ENCODE results near the gene TMEM158.

The TMEM158 gene

DNA sequence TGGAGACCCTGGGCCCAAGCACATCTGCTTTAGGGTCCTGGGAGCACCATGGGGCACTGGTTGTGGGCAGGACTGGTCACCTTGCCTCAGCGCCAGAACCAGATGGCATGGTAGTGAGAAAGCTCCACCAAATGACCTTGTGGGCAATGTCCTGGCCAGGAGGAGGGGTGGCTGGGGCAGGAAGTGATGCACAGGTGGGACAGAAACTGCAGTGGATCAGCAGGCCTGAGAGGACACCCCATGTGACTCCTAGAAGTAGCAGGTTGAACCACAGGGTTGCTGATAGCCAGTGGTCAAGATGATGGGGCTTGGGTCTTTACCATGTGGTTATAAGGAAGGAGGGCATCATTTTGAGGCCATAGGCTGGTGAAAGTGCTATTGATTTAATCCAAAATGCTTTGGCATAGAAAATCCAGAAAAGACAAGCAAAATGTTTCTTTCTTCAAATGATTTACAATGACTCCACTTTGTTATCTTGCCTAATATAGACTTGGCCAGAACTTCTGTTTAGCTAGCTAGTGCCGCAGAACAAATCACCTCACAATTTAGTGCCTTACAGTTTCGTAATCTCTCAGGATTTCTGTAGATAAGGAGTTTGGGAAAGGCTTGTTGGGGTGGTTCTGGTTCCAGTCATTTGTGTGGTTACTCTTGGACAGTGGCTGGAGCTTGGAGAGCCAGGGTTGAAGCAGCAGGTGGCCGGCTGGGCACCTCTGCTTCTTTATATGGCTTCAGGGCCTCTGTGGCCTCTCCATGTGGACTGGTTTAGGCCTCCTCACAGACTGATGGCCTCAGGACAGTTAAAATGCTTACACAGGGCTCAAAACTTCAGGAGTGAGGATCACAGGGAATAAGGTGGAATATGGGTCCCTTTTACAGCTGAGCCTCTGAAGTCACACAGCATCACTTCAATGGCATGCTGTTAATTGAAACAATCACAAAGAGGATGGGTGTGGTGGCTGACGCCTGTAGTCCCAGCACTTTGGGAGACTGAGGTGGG lies 27.5 kb downstream of the TMEM158 start:
- TF ChIP-seq, protein P1, sequence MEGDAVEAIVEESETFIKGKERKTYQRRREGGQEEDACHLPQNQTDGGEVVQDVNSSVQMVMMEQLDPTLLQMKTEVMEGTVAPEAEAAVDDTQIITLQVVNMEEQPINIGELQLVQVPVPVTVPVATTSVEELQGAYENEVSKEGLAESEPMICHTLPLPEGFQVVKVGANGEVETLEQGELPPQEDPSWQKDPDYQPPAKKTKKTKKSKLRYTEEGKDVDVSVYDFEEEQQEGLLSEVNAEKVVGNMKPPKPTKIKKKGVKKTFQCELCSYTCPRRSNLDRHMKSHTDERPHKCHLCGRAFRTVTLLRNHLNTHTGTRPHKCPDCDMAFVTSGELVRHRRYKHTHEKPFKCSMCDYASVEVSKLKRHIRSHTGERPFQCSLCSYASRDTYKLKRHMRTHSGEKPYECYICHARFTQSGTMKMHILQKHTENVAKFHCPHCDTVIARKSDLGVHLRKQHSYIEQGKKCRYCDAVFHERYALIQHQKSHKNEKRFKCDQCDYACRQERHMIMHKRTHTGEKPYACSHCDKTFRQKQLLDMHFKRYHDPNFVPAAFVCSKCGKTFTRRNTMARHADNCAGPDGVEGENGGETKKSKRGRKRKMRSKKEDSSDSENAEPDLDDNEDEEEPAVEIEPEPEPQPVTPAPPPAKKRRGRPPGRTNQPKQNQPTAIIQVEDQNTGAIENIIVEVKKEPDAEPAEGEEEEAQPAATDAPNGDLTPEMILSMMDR (IDR thresholded peaks at IDR 0.05; ENCODE audit: control extremely low read depth, extremely low read depth, low read depth, missing control alignments): no peak
- no peak for DNase-seq (ENCODE audit: extremely low spot score)
- CTCF ChIA-PET: interaction anchor here (1.4 to 4.7 kb wide), 2 partner anchors 12 to 157 kb away, joined by 3 to 13 read pairs; no protein-coding TSS in a partner anchor
- POLR2A ChIA-PET: no interaction called here

DNA sequence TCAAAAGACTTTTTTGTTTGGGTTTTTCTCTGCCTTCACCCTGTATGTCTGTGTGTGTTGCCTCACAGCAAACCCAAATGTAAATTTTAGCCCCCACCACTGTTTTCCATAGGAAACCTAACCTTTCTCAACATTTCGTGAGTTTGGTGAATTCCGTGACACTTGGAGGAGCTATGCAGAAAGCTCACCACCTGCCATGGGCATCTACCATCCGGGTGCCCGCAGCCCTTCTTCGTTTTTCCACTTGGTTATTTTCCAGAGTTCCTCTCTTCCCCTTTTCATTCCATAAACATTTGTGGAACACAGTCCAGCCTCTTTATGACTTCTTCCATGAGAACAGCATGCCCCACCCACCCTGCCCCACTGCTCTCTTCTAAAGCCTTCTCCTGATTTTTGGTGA lies 31.3 kb downstream of the TMEM158 start:
- CTCF ChIA-PET: interaction anchor here (4.7 kb wide), 1 partner anchor 16 kb away, joined by 13 read pairs; no protein-coding TSS in a partner anchor

DNA sequence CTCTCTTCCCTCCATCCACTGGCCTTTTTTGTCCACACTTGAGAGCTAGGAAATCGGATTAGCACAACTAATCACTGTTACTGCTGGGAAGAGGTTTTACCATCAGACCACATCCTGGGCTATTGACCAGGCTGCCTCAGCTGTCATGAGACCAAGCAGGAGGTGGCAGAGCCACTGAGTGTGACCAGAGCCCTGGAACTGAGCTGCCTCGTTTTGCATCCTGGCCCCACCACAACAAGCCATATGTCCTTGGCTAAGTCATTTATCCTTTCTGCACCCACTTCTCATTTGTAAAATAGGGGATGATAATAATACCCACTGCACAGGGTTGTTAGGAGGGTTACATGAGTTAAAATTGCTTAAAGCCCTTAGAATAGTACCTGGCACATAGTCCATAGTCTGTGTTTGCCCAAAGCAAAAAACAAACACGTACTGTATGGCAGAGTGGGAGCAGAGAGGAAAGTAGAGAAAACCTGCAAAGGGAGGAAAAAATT lies 34.1 kb downstream of the TMEM158 start:
- ChIA-PET CTCF (interaction anchor here (1.7 kb wide), 1 partner anchor 18 kb away, joined by 4 read pairs; no protein-coding TSS in a partner anchor), POLR2A (no interaction called here)
- no peak for DNase-seq (ENCODE audit: extremely low spot score)
- TF ChIP-seq, protein P1 (IDR thresholded peaks at IDR 0.05; ENCODE audit: control extremely low read depth, extremely low read depth, low read depth, missing control alignments): no peak

More for the DNA sequence above, 31.3 kb downstream of the TMEM158 start:
- no peak for DNase-seq (ENCODE audit: extremely low spot score)
- TF ChIP-seq, protein P1 (IDR thresholded peaks at IDR 0.05; ENCODE audit: control extremely low read depth, extremely low read depth, low read depth, missing control alignments): no peak
- POLR2A ChIA-PET: no interaction called here

DNA sequence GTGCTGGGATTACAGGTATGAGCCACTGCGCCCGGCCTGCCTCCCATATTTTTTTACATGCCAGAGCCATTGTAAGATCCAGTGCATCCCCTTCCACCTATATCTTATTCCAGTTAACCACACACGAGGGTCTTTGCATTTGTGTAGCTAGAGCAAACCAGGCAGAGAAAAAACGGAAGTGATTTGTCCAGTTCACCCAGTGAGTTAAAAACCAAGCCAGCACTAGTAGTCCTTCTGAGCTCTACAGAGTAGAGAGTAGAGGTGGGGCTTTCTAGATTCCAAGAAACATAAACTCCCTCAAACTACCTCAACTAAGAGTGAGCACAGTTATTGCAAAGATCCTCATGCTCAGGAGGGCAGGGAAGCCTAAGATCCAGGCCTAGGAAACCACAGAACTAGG lies 34.7 kb downstream of the TMEM158 start:
- TF ChIP-seq, protein P1 (IDR thresholded peaks at IDR 0.05; ENCODE audit: control extremely low read depth, extremely low read depth, low read depth, missing control alignments): no peak
- ChIA-PET POLR2A (no interaction called here), CTCF (interaction anchor here (1.2 to 1.7 kb wide), 2 partner anchors 16 to 19 kb away, joined by 3 to 4 read pairs; no protein-coding TSS in a partner anchor)
- no peak for DNase-seq (ENCODE audit: extremely low spot score)

DNA sequence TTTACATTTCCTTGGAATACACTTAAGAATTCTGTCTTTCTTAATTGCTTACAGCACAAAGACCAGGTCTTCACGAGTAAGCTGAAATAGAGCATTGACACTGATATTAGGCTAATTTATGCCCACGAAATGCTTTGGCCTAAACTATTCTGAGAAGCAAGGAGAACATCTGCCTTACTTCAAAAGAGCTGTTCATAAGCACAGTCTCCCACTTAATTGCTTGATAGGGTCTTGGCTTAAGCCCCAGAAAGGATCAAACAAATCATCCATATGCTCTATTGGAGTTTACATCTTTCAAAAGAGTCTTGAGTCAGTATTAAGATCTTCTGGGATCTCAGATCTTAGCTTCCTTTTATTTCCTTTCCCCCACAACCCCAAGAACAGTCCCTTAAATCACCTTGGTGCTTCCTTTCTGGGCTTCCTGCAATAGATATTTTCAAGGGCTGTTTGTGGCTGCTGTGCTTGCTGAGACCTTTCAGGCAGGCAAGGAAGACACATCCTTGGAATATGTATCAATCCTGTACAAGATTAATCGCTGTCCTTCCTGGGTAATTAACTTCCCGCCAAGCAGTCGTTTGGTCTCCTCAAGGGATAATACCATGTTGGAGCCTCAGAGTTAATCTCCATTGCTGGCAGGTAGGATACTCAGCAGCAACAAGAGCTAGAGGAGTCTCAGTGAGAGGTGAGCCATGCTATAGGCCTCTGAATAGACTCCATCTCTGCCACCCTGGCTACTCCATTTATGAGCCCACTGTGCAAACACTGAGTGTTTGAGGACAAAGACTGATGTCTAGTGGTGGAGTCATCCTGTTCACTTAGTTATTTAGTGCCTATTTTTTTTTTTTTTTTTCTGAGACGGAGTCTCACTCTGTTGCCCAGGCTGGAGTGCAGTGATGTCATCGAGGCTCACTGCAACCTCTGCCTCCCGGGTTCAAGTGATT lies 37.1 kb downstream of the TMEM158 start:
- CTCF ChIA-PET: interaction anchor here (2.0 kb wide), 1 partner anchor 19 kb away, joined by 5 read pairs; no protein-coding TSS in a partner anchor
- no peak for DNase-seq (ENCODE audit: extremely low spot score)

More for the DNA sequence above, 37.1 kb downstream of the TMEM158 start:
- POLR2A ChIA-PET: no interaction called here
- TF ChIP-seq, protein P1 (IDR thresholded peaks at IDR 0.05; ENCODE audit: control extremely low read depth, extremely low read depth, low read depth, missing control alignments): no peak
